Measurements from ENCODE around the gene PALM. TPM values are rescaled to one million over a fixed set of nuclear protein-coding genes. Genes with fewer than 3 reads are reported as not detected.

PALM gene
- total and polyA plus RNA-seq, 7 experiments from 2014 or later, result 1.0 TPM; not detected in 6

DNA sequence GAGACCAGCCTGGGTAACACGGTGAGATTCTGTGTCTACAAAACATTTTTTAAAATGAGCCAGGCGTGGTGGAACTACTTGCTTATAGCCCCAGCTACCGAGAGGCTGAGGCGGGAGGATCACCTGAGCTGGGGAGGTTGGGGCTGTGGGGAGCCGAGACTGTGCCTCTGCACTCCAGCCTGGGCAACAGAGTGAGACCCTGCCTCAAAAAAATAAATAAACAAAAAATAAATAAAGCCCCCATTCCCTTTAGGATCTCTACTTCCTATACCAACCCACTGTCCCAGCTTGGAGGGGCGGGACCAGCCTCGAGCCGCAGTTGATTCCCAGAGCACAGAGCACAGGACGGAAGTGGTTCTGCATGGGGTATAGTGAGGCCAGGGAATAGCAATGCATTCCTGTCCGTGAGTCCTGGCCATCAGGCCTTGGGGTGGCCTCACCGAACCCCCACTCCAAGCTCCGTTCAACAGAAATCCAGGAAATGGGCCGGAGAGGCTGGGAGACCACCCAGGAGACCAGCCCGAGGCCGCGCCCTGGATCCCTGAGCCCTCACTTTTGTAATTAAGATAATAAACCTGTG is 83.7 kb downstream of the PALM start:
- Histone ChIP-seq H3K4me3 (ENCODE audit: low read length) (no peak overlapping the region), H3K27me3 (ENCODE audit: control insufficient read depth in 2 of 2, insufficient read depth in 2 of 2, low read length in 2 of 2) (no peaks in the 10 kb centered on the region), H3K9me3 (ENCODE audit: control insufficient read depth in 2 of 3, low read length in 3 of 3) (no peaks in the 10 kb centered on the region), H3K36me3 (ENCODE audit: control insufficient read depth in 2 of 3, insufficient read depth in 3 of 3, low read length in 3 of 3) (no peaks in the 10 kb centered on the region), H3K27ac (ENCODE audit: low read depth, low read length) (no peak overlapping the region), H3K4me1 (ENCODE audit: control insufficient read depth in 2 of 2, insufficient read depth in 2 of 2, low read length in 2 of 2) (peaks cover 0 to 5% of the 10 kb centered on the region in 2 donors)
- POLR2A ChIA-PET, result interaction anchor here (0.7 kb wide), 1 partner anchor 68 kb away, joined by 3 read pairs; no protein-coding TSS in a partner anchor
- Mint-ChIP-seq H3K4me1 (peaks cover 0 to 12% (median 5%) of the 10 kb centered on the region in 7 donors), H3K36me3 (no peaks in the 10 kb centered on the region), H3K4me3 (peak overlapping the region in 1 of 10 donors; percentile 56), H3K9me3 (no peaks in the 10 kb centered on the region), H3K27me3 (peaks cover 0 to 13% (median 0%) of the 10 kb centered on the region in 5 donors), H3K27ac (no peak overlapping the region)
- CTCF ChIA-PET, result no interaction called here
- intact Hi-C loops (cut with micrococcal nuclease), result loop anchor here in 1 of 2 donors (10.0 kb wide), 1 partner anchor 452 kb away; the partner anchor contains the start of genes ATP5F1D and MIDN
- ATAC-seq, result no peak
- DNase-seq, result no peak

DNA sequence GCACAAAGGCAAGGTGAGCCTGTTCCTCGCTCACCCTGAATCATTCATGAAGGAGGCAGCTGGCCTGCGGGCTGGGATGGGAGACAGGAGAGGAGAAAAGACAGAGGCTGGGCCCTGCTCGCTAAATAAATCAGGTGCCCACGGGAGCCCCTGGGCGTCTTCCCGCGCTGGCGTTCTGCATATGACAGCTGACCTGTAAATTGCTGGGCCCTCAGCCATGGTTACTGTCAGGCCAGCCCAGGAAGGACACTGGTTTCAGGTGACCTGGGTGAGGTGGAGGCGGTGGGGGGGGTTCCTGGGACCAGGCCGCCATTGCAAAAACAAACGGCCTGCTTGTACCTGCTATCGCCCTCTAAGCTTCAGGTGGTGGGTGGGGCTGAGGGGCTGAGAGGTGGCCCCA is 85.1 kb downstream of the PALM start:
- intact Hi-C loops (cut with micrococcal nuclease), result loop anchor here in 1 of 2 donors (10.0 kb wide), 1 partner anchor 451 kb away; the partner anchor contains the start of genes ATP5F1D and MIDN
- no peaks in the 10 kb centered on the region for H3K9me3 ChIP-seq (ENCODE audit: control insufficient read depth in 2 of 3, low read length in 3 of 3)
- DNase-seq, result no peak
- no peak overlapping the region for H3K4me3 Mint-ChIP-seq
- no peak for ATAC-seq
- peaks cover 0 to 13% (median 0%) of the 10 kb centered on the region in 5 donors for H3K27me3 Mint-ChIP-seq
- H3K4me1 ChIP-seq (ENCODE audit: control insufficient read depth in 2 of 2, insufficient read depth in 2 of 2, low read length in 2 of 2), result peaks cover 2 to 5% of the 10 kb centered on the region in 2 donors
- ChIA-PET CTCF (no interaction called here), POLR2A (no interaction called here)
- H3K36me3 ChIP-seq (ENCODE audit: control insufficient read depth in 2 of 3, insufficient read depth in 3 of 3, low read length in 3 of 3), result peaks cover 0 to 4% (median 0%) of the 10 kb centered on the region in 3 experiments
- H3K4me3 ChIP-seq (ENCODE audit: low read length), result no peak overlapping the region
- peaks cover 0 to 4% (median 0%) of the 10 kb centered on the region in 11 donors for H3K9me3 Mint-ChIP-seq
- H3K27me3 ChIP-seq (ENCODE audit: control insufficient read depth in 2 of 2, insufficient read depth in 2 of 2, low read length in 2 of 2), result no peaks in the 10 kb centered on the region
- peaks cover 0 to 12% (median 5%) of the 10 kb centered on the region in 7 donors for H3K4me1 Mint-ChIP-seq
- H3K27ac ChIP-seq (ENCODE audit: low read depth, low read length), result no peak overlapping the region
- H3K27ac Mint-ChIP-seq, result no peak overlapping the region
- peaks cover 0 to 2% (median 0%) of the 10 kb centered on the region in 5 donors for H3K36me3 Mint-ChIP-seq

DNA sequence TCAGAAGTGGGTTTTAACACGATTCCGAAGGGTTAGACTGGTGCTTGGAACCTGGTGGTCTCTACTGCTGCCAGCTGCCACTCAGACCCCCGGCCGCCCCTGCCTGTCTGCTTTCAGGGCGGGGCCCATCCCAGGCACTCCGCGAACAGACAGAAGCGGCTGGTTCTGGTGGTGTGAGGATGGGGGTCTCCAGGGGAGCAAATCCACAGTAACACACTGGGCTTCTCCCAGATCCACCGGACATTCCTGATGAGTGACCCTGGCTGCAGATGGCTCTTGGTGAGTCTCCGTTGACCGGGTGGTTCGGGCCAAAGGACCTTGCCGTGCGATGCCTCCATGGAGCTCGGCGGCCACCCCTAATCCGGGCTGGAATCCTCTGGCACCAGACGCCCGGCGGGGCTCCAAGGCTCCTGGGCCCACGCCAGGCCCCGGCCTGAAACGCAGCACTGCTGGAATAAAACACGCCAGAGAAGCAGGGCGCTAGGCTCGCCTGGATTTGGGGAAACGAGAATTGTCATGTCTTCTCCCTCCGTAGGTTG is 86.4 kb downstream of the PALM start:
- peaks cover 0 to 2% (median 0%) of the 10 kb centered on the region in 5 donors for H3K27me3 Mint-ChIP-seq
- peak overlapping the region in 2 of 10 donors; percentile 51 for H3K4me3 Mint-ChIP-seq
- no peak overlapping the region for H3K27ac ChIP-seq (ENCODE audit: low read depth, low read length)
- intact Hi-C loops (cut with micrococcal nuclease), result loop anchor here (5.0 to 10.0 kb wide), 3 partner anchors 450 to 857 kb away; partner anchors contain the start of genes ATP5F1D (in 1 of the 2), CIRBP (in 1 of the 2), MIDN (in 1 of the 2) and TCF3 (in 1 of the 2)
- H3K36me3 Mint-ChIP-seq, result peaks cover 0 to 12% (median 0%) of the 10 kb centered on the region in 5 donors
- no peaks in the 10 kb centered on the region for H3K9me3 ChIP-seq (ENCODE audit: control insufficient read depth in 2 of 3, low read length in 3 of 3)
- H3K4me1 ChIP-seq (ENCODE audit: control insufficient read depth in 2 of 2, insufficient read depth in 2 of 2, low read length in 2 of 2), result peaks cover 12 to 14% of the 10 kb centered on the region in 2 donors
- ATAC-seq (no peak), DNase-seq (no peak)
- ChIA-PET POLR2A (interaction anchor here (0.6 kb wide), 1 partner anchor 242 kb away, joined by 3 read pairs; no protein-coding TSS in a partner anchor), CTCF (no interaction called here)
- peaks cover 12 to 19% (median 17%) of the 10 kb centered on the region in 7 donors for H3K4me1 Mint-ChIP-seq
- peaks cover 0 to 4% (median 0%) of the 10 kb centered on the region in 11 donors for H3K9me3 Mint-ChIP-seq
- no peak overlapping the region for H3K4me3 ChIP-seq (ENCODE audit: low read length)
- no peaks in the 10 kb centered on the region for H3K27me3 ChIP-seq (ENCODE audit: control insufficient read depth in 2 of 2, insufficient read depth in 2 of 2, low read length in 2 of 2)
- no peak overlapping the region for H3K27ac Mint-ChIP-seq
- H3K36me3 ChIP-seq (ENCODE audit: control insufficient read depth in 2 of 3, insufficient read depth in 3 of 3, low read length in 3 of 3), result peaks cover 0 to 4% (median 0%) of the 10 kb centered on the region in 3 experiments

DNA sequence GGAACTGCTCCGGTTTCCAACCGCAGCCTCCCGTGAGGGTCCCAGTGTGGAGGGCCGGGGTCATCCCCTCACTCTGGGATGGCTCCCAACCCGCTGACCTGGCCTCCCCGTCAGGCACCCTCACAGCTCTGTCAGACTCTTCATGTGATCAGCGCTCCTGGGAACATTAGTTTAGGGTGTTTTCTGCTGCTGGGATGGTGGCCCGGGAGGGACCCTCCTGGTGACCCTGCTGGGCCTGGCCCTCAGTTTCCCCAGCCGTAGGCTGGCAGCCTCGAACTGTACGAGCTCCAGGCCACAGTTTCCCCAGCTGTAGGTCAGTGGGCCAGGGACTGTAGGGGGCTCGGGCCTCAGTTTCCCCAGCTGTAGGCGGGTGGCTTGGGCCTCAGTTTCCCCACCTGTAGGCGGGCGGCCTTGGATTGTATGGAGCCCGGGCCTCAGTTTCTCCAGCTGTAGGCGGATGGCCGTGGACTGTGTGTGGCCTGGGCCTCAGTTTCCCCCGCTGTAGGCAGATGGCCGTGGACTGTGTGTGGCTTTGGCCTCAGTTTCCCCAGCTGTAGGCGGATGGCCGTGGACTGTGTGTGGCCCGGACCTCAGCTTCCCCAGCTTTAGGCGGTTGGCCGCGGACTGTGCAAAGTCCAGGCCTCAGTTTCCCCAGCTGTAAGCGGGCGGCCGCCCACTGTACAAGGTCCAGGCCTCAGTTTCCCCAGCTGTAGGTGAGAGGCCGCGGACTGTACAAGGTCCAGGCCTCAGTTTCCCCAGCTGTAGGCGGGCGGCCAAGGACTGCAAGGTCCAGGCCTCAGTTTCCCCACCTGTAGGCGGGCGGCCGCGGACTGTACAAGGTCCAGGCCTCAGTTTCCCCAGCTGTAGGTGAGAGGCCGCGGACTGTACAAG is 87.2 kb downstream of the PALM start:
- Mint-ChIP-seq H3K27me3 (peaks cover 0 to 2% (median 0%) of the 10 kb centered on the region in 5 donors), H3K4me3 (peak overlapping the region in 6 of 10 donors; percentile 3 to 93 (median 88)), H3K36me3 (peaks cover 0 to 17% (median 0%) of the 10 kb centered on the region in 5 donors), H3K27ac (no peak overlapping the region), H3K4me1 (peaks cover 18 to 27% (median 23%) of the 10 kb centered on the region in 7 donors), H3K9me3 (peaks cover 0 to 4% (median 0%) of the 10 kb centered on the region in 11 donors)
- Histone ChIP-seq H3K36me3 (ENCODE audit: control insufficient read depth in 2 of 3, insufficient read depth in 3 of 3, low read length in 3 of 3) (peaks cover 0 to 7% (median 0%) of the 10 kb centered on the region in 3 experiments), H3K27ac (ENCODE audit: low read depth, low read length) (peak overlapping the region; percentile 71), H3K4me1 (ENCODE audit: control insufficient read depth in 2 of 2, insufficient read depth in 2 of 2, low read length in 2 of 2) (peaks cover 19 to 21% of the 10 kb centered on the region in 2 donors), H3K27me3 (ENCODE audit: control insufficient read depth in 2 of 2, insufficient read depth in 2 of 2, low read length in 2 of 2) (no peaks in the 10 kb centered on the region), H3K4me3 (ENCODE audit: low read length) (peak overlapping the region; percentile 72), H3K9me3 (ENCODE audit: control insufficient read depth in 2 of 3, low read length in 3 of 3) (no peaks in the 10 kb centered on the region)
- ChIA-PET POLR2A (interaction anchor here (0.6 to 1.3 kb wide), 3 partner anchors 91 to 241 kb away, joined by 3 to 4 read pairs (median 3); no protein-coding TSS in a partner anchor), CTCF (no interaction called here)
- DNase-seq (no peak), ATAC-seq (no peak)
- intact Hi-C loops (cut with micrococcal nuclease), result loop anchor here (2.0 to 10.0 kb wide), 10 partner anchors 25 to 856 kb away; partner anchors contain the start of genes ATP5F1D (in 1 of the 2), CIRBP (in 1 of the 2), DAZAP1 (in 1 of the 2) and MIDN (in 1 of the 2)

DNA sequence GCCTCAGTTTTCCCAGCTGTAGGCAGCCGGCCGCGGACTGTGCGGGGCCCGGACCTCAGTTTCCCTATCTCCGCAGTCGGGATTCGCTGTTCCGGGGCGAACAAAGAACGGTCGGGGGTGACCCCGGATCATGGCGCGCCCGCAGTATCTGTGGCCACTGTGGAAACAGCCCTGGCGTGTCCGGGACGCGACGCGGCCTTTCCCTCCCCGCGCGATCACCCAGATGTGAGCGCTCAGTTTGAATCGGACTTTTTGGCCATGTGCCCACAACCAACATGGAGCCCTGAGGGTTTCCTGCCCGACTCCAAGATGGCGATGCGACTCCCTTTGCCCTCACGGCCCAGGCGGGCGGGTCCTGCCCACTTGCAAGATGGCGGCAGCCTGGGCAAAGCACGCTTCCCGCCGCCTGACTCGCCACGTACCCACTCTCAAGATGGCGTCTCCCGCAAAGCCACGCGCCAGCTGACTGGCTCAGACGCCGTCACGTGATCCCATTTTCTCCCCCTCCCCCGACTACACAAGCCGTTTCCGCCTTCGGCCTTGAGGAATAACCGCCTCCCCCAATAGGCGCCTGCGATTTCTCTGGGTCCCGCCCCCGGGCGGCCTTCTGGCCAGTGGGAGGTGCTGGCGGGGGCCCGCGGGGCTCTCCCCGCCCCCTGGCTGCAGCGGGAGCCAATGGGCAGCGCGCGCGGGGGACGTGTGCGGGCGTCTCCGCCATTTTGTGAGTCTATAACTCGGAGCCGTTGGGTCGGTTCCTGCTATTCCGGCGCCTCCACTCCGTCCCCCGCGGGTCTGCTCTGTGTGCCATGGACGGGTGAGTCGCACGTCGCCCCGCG is 88.2 kb downstream of the PALM start, which contains the start of gene PTBP1:
Gene PTBP1, plus strand, starts transcription at position 761 of the 836 bp plus-strand sequence. Its CDS starts 46 bp downstream, at position 807.
- ATAC-seq (peak; percentile 91), DNase-seq (peak; percentile 94 to 100 (median 100))
- H3K36me3 ChIP-seq (ENCODE audit: control insufficient read depth in 2 of 3, insufficient read depth in 3 of 3, low read length in 3 of 3), result peaks cover 0 to 11% (median 0%) of the 10 kb centered on the region in 3 experiments
- peak within 1 kb of the TSS; percentile 85 to 97 (median 92) for H3K27ac Mint-ChIP-seq
- ChIA-PET CTCF (no interaction called here), POLR2A (interaction anchor here (0.6 to 1.4 kb wide), 5 partner anchors 76 to 136 kb away, joined by 3 to 4 read pairs (median 3); no protein-coding TSS in a partner anchor)
- peaks cover 29 to 31% of the 10 kb centered on the region in 2 donors for H3K4me1 ChIP-seq (ENCODE audit: control insufficient read depth in 2 of 2, insufficient read depth in 2 of 2, low read length in 2 of 2)
- no peaks in the 10 kb centered on the region for H3K9me3 ChIP-seq (ENCODE audit: control insufficient read depth in 2 of 3, low read length in 3 of 3)
- peaks cover 0 to 18% (median 0%) of the 10 kb centered on the region in 5 donors for H3K36me3 Mint-ChIP-seq
- H3K4me3 Mint-ChIP-seq, result peak within 1 kb of the TSS; percentile 86 to 97 (median 94)
- H3K27me3 ChIP-seq (ENCODE audit: control insufficient read depth in 2 of 2, insufficient read depth in 2 of 2, low read length in 2 of 2), result no peaks in the 10 kb centered on the region
- H3K9me3 Mint-ChIP-seq, result peaks cover 0 to 4% (median 0%) of the 10 kb centered on the region in 11 donors
- H3K27me3 Mint-ChIP-seq, result peaks cover 0 to 2% (median 0%) of the 10 kb centered on the region in 5 donors
- peak within 1 kb of the TSS; percentile 78 for H3K27ac ChIP-seq (ENCODE audit: low read depth, low read length)
- H3K4me3 ChIP-seq (ENCODE audit: low read length), result peak within 1 kb of the TSS; percentile 78
- intact Hi-C loops (cut with micrococcal nuclease), result loop anchor here (1.0 to 10.0 kb wide), 20 partner anchors 26 to 855 kb away; partner anchors contain the start of genes BSG (in 2 of the 2), DAZAP1 (in 2 of the 2), POLRMT (in 2 of the 2) and RNF126 (in 2 of the 2)
- H3K4me1 Mint-ChIP-seq, result peaks cover 26 to 36% (median 32%) of the 10 kb centered on the region in 7 donors

Data from naive thymus-derived CD4-positive, alpha-beta T cell (primary cell).